ENCODE measurements around the gene GINM1. TPM values are rescaled to one million over a fixed set of nuclear protein-coding genes. Genes with fewer than 3 reads are reported as not detected.

The GINM1 gene
- total and polyA plus RNA-seq, 2 of the 4 experiments (the other 2 are of a cell fraction), result 23.6 to 24.9 TPM

DNA sequence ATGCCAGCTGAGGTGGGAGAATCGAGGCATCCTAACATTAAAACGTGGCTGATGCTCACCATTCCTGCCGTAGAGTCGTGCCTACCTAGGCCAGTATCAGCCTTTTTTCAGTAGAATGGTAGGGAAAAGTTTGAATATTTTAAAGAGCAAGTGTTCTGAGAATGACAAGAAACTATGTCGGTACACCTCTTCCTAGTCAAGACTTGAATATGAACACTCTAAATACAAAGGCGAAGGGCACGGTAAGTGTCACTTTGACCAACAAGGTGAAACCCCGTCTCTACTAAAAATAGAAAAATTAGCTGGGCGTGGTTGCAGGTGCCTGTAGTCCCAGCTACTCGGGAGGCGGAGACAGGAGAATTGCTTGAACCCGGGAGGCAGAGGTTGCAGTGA is 1.0 kb downstream of the GINM1 start:
- BruUV-seq (replicated peaks), result no TSS peak
- no peak for ATAC-seq (ENCODE audit: low read depth)

More for the DNA sequence above, 1.0 kb downstream of the GINM1 start:
- Histone ChIP-seq H3K4me2 (ENCODE audit: low read depth, low read length) (peak overlapping the region; percentile 92), H3K27ac (ENCODE audit: insufficient read depth, low read length) (no peak overlapping the region), H2AK5ac (ENCODE audit: low read depth, low read length) (no peak overlapping the region), H4K20me1 (ENCODE audit: insufficient read depth, low read length) (peaks cover 9% of the 10 kb centered on the region; the same call in 1 of the 2 replicates), H3K9me1 (ENCODE audit: insufficient read depth, low read length) (peaks cover 3% of the 10 kb centered on the region), H3K23ac (ENCODE audit: low read depth, low read length) (peak overlapping the region; percentile 76; the same call in 1 of the 2 replicates), H3K79me1 (ENCODE audit: low read depth in 1 of 2, low read length in 2 of 2) (peaks cover 16 to 36% of the 10 kb centered on the region in 2 experiments), H3K9me3 (ENCODE audit: control insufficient read depth, insufficient read depth, low read length) (no peaks in the 10 kb centered on the region), H3K27me3 (ENCODE audit: control insufficient read depth, insufficient read depth, low read length) (no peaks in the 10 kb centered on the region), H2BK20ac (ENCODE audit: low read depth, low read length) (no peak overlapping the region), H3K18ac (ENCODE audit: low read depth, low read length) (no peak overlapping the region), H2BK120ac (ENCODE audit: low read depth, low read length) (no peak overlapping the region), H3K4ac (ENCODE audit: low read depth, low read length) (no peak overlapping the region), H3K56ac (ENCODE audit: extremely low read depth, insufficient read depth, low read length) (no peak overlapping the region), H3K9ac (ENCODE audit: low read depth, low read length) (peak overlapping the region; percentile 78; the same call in 1 of the 2 replicates), H3K36me3 (ENCODE audit: control insufficient read depth, insufficient read depth, low read length) (no peaks in the 10 kb centered on the region), H4K91ac (ENCODE audit: insufficient read depth, low read depth, low read length) (no peak overlapping the region), H3K14ac (replicated peaks; ENCODE audit: low read depth, low read length) (no peak overlapping the region), H3K4me3 (ENCODE audit: insufficient read depth, low read depth, low read length) (peak overlapping the region; percentile 97), H4K8ac (ENCODE audit: low read depth in 2 of 2, low read length in 2 of 2) (no peak overlapping the region), H2BK5ac (ENCODE audit: low read depth, low read length, poor library complexity, severe bottlenecking) (no peak overlapping the region), H4K5ac (ENCODE audit: low read depth, low read length) (no peak overlapping the region), H2AFZ (replicated peaks; ENCODE audit: low read length, poor library complexity) (peak overlapping the region; percentile 96), H3K4me1 (ENCODE audit: control insufficient read depth, insufficient read depth, low read length) (peaks cover 3% of the 10 kb centered on the region), H2BK15ac (ENCODE audit: low read depth, low read length) (no peak overlapping the region), H2AK9ac (replicated peaks; ENCODE audit: low read depth, low read length, poor library complexity) (no peak overlapping the region)
- in situ Hi-C loops (cut with MboI; ENCODE audit: low sequenced_read_pairs), result no loop called here
- POLR2A ChIA-PET (ENCODE audit: unreplicated experiment), result no interaction called here
- no peak for DNase-seq
- WGBS, 2 experiments (ENCODE audit: extremely low coverage in 2 of 2, insufficient read length in 1 of 2), result no CpG with 5 or more reads among the region's 12 CpGs
- no peak for TF ChIP-seq POLR2A (IDR thresholded peaks at IDR 0.05; ENCODE audit: low read depth, low read length)
- TF ChIP-seq RCOR1 (IDR thresholded peaks at IDR 0.05; ENCODE audit: insufficient replicate concordance, low read length), result no peak
- TF ChIP-seq RFX5 (IDR thresholded peaks at IDR 0.05; ENCODE audit: low read depth, low read length), result no peak
- no peak for TF ChIP-seq BHLHE40 (IDR thresholded peaks at IDR 0.05; ENCODE audit: low read depth, low read length)
- no peak for TF ChIP-seq CHD1 (IDR thresholded peaks at IDR 0.05; ENCODE audit: low read depth, low read length)
- TF ChIP-seq CEBPB (IDR thresholded peaks at IDR 0.05; ENCODE audit: low read depth, low read length), result no peak
- TF ChIP-seq MXI1 (IDR thresholded peaks at IDR 0.05; ENCODE audit: borderline replicate concordance, low read depth, low read length), result no peak
- TF ChIP-seq SMC3 (IDR thresholded peaks at IDR 0.05; ENCODE audit: low read depth, low read length), result no peak
- TF ChIP-seq, protein P1, sequence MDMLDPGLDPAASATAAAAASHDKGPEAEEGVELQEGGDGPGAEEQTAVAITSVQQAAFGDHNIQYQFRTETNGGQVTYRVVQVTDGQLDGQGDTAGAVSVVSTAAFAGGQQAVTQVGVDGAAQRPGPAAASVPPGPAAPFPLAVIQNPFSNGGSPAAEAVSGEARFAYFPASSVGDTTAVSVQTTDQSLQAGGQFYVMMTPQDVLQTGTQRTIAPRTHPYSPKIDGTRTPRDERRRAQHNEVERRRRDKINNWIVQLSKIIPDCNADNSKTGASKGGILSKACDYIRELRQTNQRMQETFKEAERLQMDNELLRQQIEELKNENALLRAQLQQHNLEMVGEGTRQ (IDR thresholded peaks at IDR 0.05; ENCODE audit: low read depth, low read length), result no peak
- TF ChIP-seq FOS (IDR thresholded peaks at IDR 0.05; ENCODE audit: low read depth, low read length), result no peak
- no peak for TF ChIP-seq MAZ (IDR thresholded peaks at IDR 0.05; ENCODE audit: borderline replicate concordance, low read depth, low read length)
- no peak for TF ChIP-seq ELK1 (IDR thresholded peaks at IDR 0.05; ENCODE audit: borderline replicate concordance, low read depth, low read length)
- TF ChIP-seq MAFK (IDR thresholded peaks at IDR 0.05; ENCODE audit: low read depth, low read length), result no peak
- no peak for TF ChIP-seq RAD21 (IDR thresholded peaks at IDR 0.05; ENCODE audit: low read length)
- TF ChIP-seq CTCF (conservative IDR thresholded peaks at IDR 0.05; ENCODE audit: low read depth, low read length), result no peak
- no peak for TF ChIP-seq NFE2L2 (IDR thresholded peaks at IDR 0.05; ENCODE audit: low read depth, low read length)
- intact Hi-C loops (cut with micrococcal nuclease), result no loop called here
- dilution Hi-C loops (cut with HindIII; ENCODE audit: low sequenced_read_pairs, unreplicated experiment), result no loop called here
- CTCF ChIA-PET, result no interaction called here
